DOHH2 (cell line): ENCODE measurements around the gene PDE1C.

ENCODE experiments used
- H3F3A ChIP-seq: fragments of 200-600 bp; sonication (generic), shearing (Covaris generic); 2 replicates; pipeline ENCODE4 v1.6.0; 2016; ENCODE audit warnings: antibody characterized with exemption, mild to moderate bottlenecking; ENCODE audit not compliant: control insufficient read depth, insufficient read depth
- H3K27ac ChIP-seq: fragments of 200-600 bp; sonication (generic); 2 replicates; pipeline ENCODE4 v1.5.1; 2014; ENCODE audit warnings: low read depth, mild to moderate bottlenecking, low read length, moderate library complexity
- H3K27me3 ChIP-seq: fragments of 200-600 bp; sonication (generic); 2 replicates; pipeline ENCODE4 v1.6.1; 2014; ENCODE audit warnings: mild to moderate bottlenecking, low read length, mixed read lengths; ENCODE audit not compliant: control insufficient read depth
- H3K36me3 ChIP-seq: fragments of 200-600 bp; sonication (generic); 2 replicates; pipeline ENCODE4 v1.6.1; 2014; ENCODE audit warnings: mild to moderate bottlenecking, low read length, moderate library complexity, mixed read lengths; ENCODE audit not compliant: control insufficient read depth
- H3K4me1 ChIP-seq: fragments of 200-600 bp; sonication (generic); 2 replicates; pipeline ENCODE4 v1.6.1; 2014; ENCODE audit warnings: mild to moderate bottlenecking, low read length, mixed read lengths; ENCODE audit not compliant: control insufficient read depth
- H3K4me2 ChIP-seq: fragments of 200-600 bp; sonication (generic); 2 replicates; pipeline ENCODE4 v1.6.0; 2014; ENCODE audit warnings: mild to moderate bottlenecking, low read length, moderate library complexity
- H3K4me3 ChIP-seq: fragments of 200-600 bp; sonication (generic); 2 replicates; pipeline ENCODE4 v1.5.1; 2014; ENCODE audit warnings: mild to moderate bottlenecking, low read length, mixed read lengths
- H3K79me2 ChIP-seq: fragments of 200-600 bp; sonication (generic); 2 replicates; pipeline ENCODE4 v1.6.1; 2014; ENCODE audit warnings: mild to moderate bottlenecking, low read length, mixed read lengths; ENCODE audit not compliant: control insufficient read depth
- H3K9me2 ChIP-seq: fragments of 200-600 bp; sonication (generic); replicated peaks from 2 replicates; pipeline ENCODE4 v1.6.1; 2014; ENCODE audit warnings: mild to moderate bottlenecking, low read length, mixed read lengths; ENCODE audit not compliant: control insufficient read depth
- H3K9me3 ChIP-seq: fragments of 200-600 bp; sonication (generic); 2 replicates; pipeline ENCODE4 v1.6.1; 2014; ENCODE audit warnings: antibody characterized with exemption, low read length, mixed read lengths; ENCODE audit not compliant: control insufficient read depth, insufficient read depth
- H4K20me1 ChIP-seq: fragments of 200-600 bp; sonication (generic); 2 replicates; pipeline ENCODE4 v1.6.0; 2014; ENCODE audit warnings: low read depth, mild to moderate bottlenecking, antibody characterized with exemption, low read length, moderate library complexity; ENCODE audit not compliant: control insufficient read depth, insufficient read depth
- CTCF ChIP-seq: fragments of 200-600 bp; sonication (generic); IDR thresholded peaks from one replicate; pipeline ENCODE4 v1.5.1; 2014; ENCODE audit warnings: antibody characterized with exemption, mild to moderate bottlenecking, low read depth, low read length; ENCODE audit not compliant: poor library complexity, severe bottlenecking
- EZH2phosphoT487 ChIP-seq: fragments of 200-600 bp; sonication (generic); IDR thresholded peaks from 2 replicates; pipeline ENCODE4 v1.6.1; 2017; ENCODE audit warnings: borderline replicate concordance, mild to moderate bottlenecking, antibody characterized with exemption, low read length, moderate library complexity, mixed read lengths

PDE1C gene

DNA sequence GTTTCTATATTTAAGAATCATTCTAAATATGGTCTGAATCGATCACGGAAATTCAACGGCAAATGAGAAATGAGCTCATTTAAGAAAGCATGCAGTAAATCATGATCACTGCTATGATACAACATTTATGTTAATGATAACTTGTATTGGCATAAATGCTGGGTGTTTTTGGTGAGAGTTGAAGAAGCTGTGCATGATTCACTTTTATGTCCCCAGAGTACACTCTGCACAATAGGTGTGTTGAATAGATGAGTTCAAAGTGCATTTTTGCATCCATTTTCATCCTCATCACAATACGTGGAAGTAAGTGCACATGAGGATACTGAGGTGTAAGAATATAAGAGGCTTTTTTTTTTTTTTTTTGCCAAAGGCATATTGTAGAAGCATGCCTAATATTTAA is 213.9 kb downstream of the PDE1C start:
- no peaks in the 10 kb centered on the region for H3K36me3 ChIP-seq
- H3F3A ChIP-seq: no peaks in the 10 kb centered on the region
- no peaks in the 10 kb centered on the region for H3K79me2 ChIP-seq
- TF ChIP-seq EZH2phosphoT487: no peak
- TF ChIP-seq CTCF: no peak
- no peaks in the 10 kb centered on the region for H3K9me2 ChIP-seq
- H3K4me1 ChIP-seq: no peaks in the 10 kb centered on the region
- no peaks in the 10 kb centered on the region for H3K9me3 ChIP-seq
- H3K4me2 ChIP-seq: no peak overlapping the region
- H4K20me1 ChIP-seq: no peaks in the 10 kb centered on the region
- H3K27ac ChIP-seq: no peak overlapping the region
- H3K4me3 ChIP-seq: no peak overlapping the region
- no peaks in the 10 kb centered on the region for H3K27me3 ChIP-seq

DNA sequence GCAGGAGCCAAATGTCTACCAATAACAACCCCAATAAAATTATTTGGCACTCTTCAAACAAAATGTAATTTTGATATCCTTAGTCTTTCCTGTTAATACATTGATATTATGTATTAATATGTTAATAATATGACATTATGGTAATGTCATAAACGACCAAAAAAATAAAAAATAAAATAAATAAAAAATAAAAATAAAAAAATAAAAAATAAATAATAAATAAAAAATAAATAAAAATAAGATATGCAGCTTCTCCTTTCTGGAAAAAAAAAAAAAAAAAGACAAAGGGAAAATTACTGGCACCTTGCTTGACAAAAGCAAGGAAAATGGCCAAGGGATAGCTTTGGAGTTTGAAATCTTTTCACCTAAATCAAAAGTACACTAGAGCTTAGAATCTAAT is 214.7 kb downstream of the PDE1C start:
- no peaks in the 10 kb centered on the region for H3F3A ChIP-seq
- H3K36me3 ChIP-seq: no peaks in the 10 kb centered on the region
- H3K4me3 ChIP-seq: no peak overlapping the region
- no peaks in the 10 kb centered on the region for H3K4me1 ChIP-seq
- no peaks in the 10 kb centered on the region for H3K9me3 ChIP-seq
- H3K79me2 ChIP-seq: no peaks in the 10 kb centered on the region
- H3K9me2 ChIP-seq: no peaks in the 10 kb centered on the region
- no peak overlapping the region for H3K27ac ChIP-seq
- no peak for TF ChIP-seq CTCF
- no peaks in the 10 kb centered on the region for H4K20me1 ChIP-seq
- H3K27me3 ChIP-seq: no peaks in the 10 kb centered on the region
- no peak overlapping the region for H3K4me2 ChIP-seq

DNA sequence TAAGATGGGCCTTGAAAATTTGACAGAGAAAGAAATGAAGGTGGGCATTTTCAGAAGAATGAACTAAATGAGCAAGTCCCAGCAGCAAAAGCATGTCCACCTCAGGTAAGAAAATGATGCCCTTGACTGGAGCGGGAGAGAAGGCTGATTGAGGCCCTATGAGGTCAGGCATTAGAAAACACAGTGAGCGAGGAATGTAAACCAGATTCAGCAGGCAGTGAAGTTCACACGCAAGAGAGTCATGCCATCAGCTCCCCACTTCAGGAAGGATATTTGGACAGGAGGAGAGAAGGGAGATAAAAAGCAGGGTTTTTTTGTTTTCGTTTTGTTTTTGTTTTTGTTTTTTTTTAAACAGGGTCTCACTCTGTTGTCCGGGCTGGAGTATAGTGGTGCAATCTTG is 216.8 kb downstream of the PDE1C start:
- H3K4me1 ChIP-seq: no peaks in the 10 kb centered on the region
- no peaks in the 10 kb centered on the region for H3K36me3 ChIP-seq
- no peaks in the 10 kb centered on the region for H3F3A ChIP-seq
- TF ChIP-seq EZH2phosphoT487 (no peak), CTCF (no peak)
- H3K4me3 ChIP-seq: no peak overlapping the region
- no peaks in the 10 kb centered on the region for H3K27me3 ChIP-seq
- H3K27ac ChIP-seq: no peak overlapping the region
- no peaks in the 10 kb centered on the region for H3K79me2 ChIP-seq
- no peaks in the 10 kb centered on the region for H4K20me1 ChIP-seq
- no peaks in the 10 kb centered on the region for H3K9me3 ChIP-seq
- no peak overlapping the region for H3K4me2 ChIP-seq
- no peaks in the 10 kb centered on the region for H3K9me2 ChIP-seq

DNA sequence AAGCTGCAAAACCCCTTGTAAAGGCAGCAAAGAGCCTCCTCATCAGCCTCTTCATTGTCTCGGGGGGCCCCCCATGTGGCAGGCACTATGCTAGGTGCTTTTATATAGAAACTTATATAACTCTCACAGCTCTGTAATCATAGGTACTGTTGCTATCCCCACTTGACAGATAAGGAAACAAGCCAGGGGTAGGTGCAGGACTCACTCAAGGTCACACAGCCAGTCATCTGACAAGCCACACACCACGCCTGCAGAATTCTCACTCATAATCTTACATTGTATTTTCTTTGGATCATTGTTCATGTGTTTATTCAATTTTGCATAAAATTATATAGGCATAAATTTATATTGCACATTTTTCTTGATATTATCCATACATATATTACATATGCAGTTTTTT is 217.7 kb downstream of the PDE1C start:
- TF ChIP-seq CTCF: no peak
- TF ChIP-seq EZH2phosphoT487: no peak
- Histone ChIP-seq H3K27ac (no peak overlapping the region), H3K4me3 (no peak overlapping the region), H3K9me2 (no peaks in the 10 kb centered on the region), H3K9me3 (no peaks in the 10 kb centered on the region), H3K79me2 (no peaks in the 10 kb centered on the region), H3K4me1 (no peaks in the 10 kb centered on the region), H3K4me2 (no peak overlapping the region), H4K20me1 (no peaks in the 10 kb centered on the region), H3K36me3 (no peaks in the 10 kb centered on the region), H3K27me3 (no peaks in the 10 kb centered on the region), H3F3A (no peaks in the 10 kb centered on the region)
